Measurements from ENCODE around the gene U2AF1L4. TPM values are rescaled to one million over a fixed set of nuclear protein-coding genes. Genes with fewer than 3 reads are reported as not detected.

U2AF1L4 gene
- total RNA-seq, 3 donors from 2014 or later (not counting 1 experiment from before 2014, with no cell fraction given): 63.7 to 78.2 (median 73.0) TPM

GRCh38 chr19:35734889-35735288 is 10.3 kb downstream of the U2AF1L4 start:
- no peak overlapping the region for H3K4me3 Mint-ChIP-seq
- Histone ChIP-seq H3K36me3 (ENCODE audit: control insufficient read depth, insufficient read depth, low read length) (peaks cover 75% of the 10 kb centered on the region), H3K27me3 (ENCODE audit: control insufficient read depth, insufficient read depth, low read length) (no peaks in the 10 kb centered on the region), H3K4me1 (ENCODE audit: control insufficient read depth, insufficient read depth, low read length) (peaks cover 5% of the 10 kb centered on the region), H3K9me3 (ENCODE audit: control insufficient read depth, insufficient read depth, low read length) (no peaks in the 10 kb centered on the region), H3K4me3 (ENCODE audit: low read length) (no peak overlapping the region), H3K27ac (ENCODE audit: low read length) (no peak overlapping the region)
- H3K4me1 Mint-ChIP-seq: peaks cover 6 to 29% of the 10 kb centered on the region in 2 donors
- intact Hi-C loops (cut with micrococcal nuclease): no loop called here
- WGBS (ENCODE audit: insufficient coverage): 91% methylated on average over 5 of the region's 5 CpGs
- no peaks in the 10 kb centered on the region for H3K27me3 Mint-ChIP-seq (ENCODE audit: low read depth in 2 of 2)
- H3K36me3 Mint-ChIP-seq: no peaks in the 10 kb centered on the region
- H3K9me3 Mint-ChIP-seq: no peaks in the 10 kb centered on the region
- no peak overlapping the region for H3K27ac Mint-ChIP-seq
- DNase-seq: no peak
- no peak for ATAC-seq
- no peak for TF ChIP-seq CTCF (IDR thresholded peaks at IDR 0.05)

- Mint-ChIP-seq H3K36me3 (no peaks in the 10 kb centered on the region), H3K9me3 (no peaks in the 10 kb centered on the region), H3K27me3 (ENCODE audit: low read depth in 2 of 2) (no peaks in the 10 kb centered on the region), H3K4me1 (peaks cover 6 to 29% of the 10 kb centered on the region in 2 donors), H3K27ac (no peak overlapping the region), H3K4me3 (no peak overlapping the region)
- Histone ChIP-seq H3K36me3 (ENCODE audit: control insufficient read depth, insufficient read depth, low read length) (peaks cover 80% of the 10 kb centered on the region), H3K27ac (ENCODE audit: low read length) (no peak overlapping the region), H3K27me3 (ENCODE audit: control insufficient read depth, insufficient read depth, low read length) (no peaks in the 10 kb centered on the region), H3K9me3 (ENCODE audit: control insufficient read depth, insufficient read depth, low read length) (no peaks in the 10 kb centered on the region), H3K4me1 (ENCODE audit: control insufficient read depth, insufficient read depth, low read length) (no peaks in the 10 kb centered on the region), H3K4me3 (ENCODE audit: low read length) (no peak overlapping the region)
- DNase-seq (no peak), ATAC-seq (no peak)
- WGBS (ENCODE audit: insufficient coverage): 99% methylated on average over 8 of the region's 8 CpGs
- TF ChIP-seq CTCF (IDR thresholded peaks at IDR 0.05): no peak
- intact Hi-C loops (cut with micrococcal nuclease): no loop called here
Observed at GRCh38 chr19:35734273-35734672, 10.9 kb downstream of the U2AF1L4 start.

GRCh38 chr19:35733180-35734125 is 11.8 kb downstream of the U2AF1L4 start:
- no peaks in the 10 kb centered on the region for H3K9me3 ChIP-seq (ENCODE audit: control insufficient read depth, insufficient read depth, low read length)
- no peaks in the 10 kb centered on the region for H3K27me3 ChIP-seq (ENCODE audit: control insufficient read depth, insufficient read depth, low read length)
- DNase-seq: no peak
- intact Hi-C loops (cut with micrococcal nuclease): no loop called here
- Mint-ChIP-seq H3K4me3 (no peak overlapping the region), H3K4me1 (peaks cover 6 to 23% of the 10 kb centered on the region in 2 donors), H3K36me3 (no peaks in the 10 kb centered on the region), H3K9me3 (no peaks in the 10 kb centered on the region), H3K27ac (no peak overlapping the region), H3K27me3 (ENCODE audit: low read depth in 2 of 2) (no peaks in the 10 kb centered on the region)
- H3K4me1 ChIP-seq (ENCODE audit: control insufficient read depth, insufficient read depth, low read length): no peaks in the 10 kb centered on the region
- 96% methylated on average over 35 of the region's 35 CpGs for WGBS (ENCODE audit: insufficient coverage)
- H3K27ac ChIP-seq (ENCODE audit: low read length): no peak overlapping the region
- TF ChIP-seq CTCF (IDR thresholded peaks at IDR 0.05): no peak
- no peak for ATAC-seq
- H3K4me3 ChIP-seq (ENCODE audit: low read length): no peak overlapping the region
- H3K36me3 ChIP-seq (ENCODE audit: control insufficient read depth, insufficient read depth, low read length): peaks cover 81% of the 10 kb centered on the region

All from natural killer cell (primary cell).